ENCODE data around the gene SHISA3. TPM values are rescaled to one million over a fixed set of nuclear protein-coding genes. Genes with fewer than 3 reads are reported as not detected.

The SHISA3 gene
- total RNA-seq, 6 experiments from 2014 or later, result not detected

DNA sequence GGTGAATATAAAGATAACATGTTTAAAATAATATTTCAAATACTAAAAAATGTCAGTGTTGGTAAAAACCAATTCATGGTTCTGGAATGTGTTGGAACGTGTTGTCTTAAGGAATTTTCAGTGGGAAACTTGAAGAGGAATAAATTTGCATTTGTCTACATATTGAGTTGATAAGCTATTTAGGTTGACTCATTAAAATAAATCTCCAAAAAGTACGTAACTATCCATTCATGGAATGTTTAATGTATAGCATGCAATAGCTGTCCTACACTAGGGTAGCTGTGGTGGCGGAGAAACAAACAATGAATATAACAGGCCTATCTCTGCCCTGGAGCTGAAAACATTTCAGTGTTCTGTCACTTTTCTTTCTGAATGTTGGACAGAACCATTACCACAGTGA, 20.3 kb downstream of the SHISA3 start:
- no peak overlapping the region for H3K27ac Mint-ChIP-seq
- H3K4me3 Mint-ChIP-seq, result no peak overlapping the region
- no peaks in the 10 kb centered on the region; the same call in 1 of the 2 replicates for H3K9me3 Mint-ChIP-seq
- no peak for DNase-seq
- no peaks in the 10 kb centered on the region; the same call in 1 of the 2 replicates for H3K27me3 Mint-ChIP-seq (ENCODE audit: insufficient read depth)
- TF ChIP-seq CTCF (IDR thresholded peaks at IDR 0.05), result no peak
- H3K4me1 Mint-ChIP-seq (ENCODE audit: low read depth), result peaks cover 4% of the 10 kb centered on the region; the same call in 1 of the 2 replicates
- H3K36me3 Mint-ChIP-seq (ENCODE audit: low read depth), result no peaks in the 10 kb centered on the region

DNA sequence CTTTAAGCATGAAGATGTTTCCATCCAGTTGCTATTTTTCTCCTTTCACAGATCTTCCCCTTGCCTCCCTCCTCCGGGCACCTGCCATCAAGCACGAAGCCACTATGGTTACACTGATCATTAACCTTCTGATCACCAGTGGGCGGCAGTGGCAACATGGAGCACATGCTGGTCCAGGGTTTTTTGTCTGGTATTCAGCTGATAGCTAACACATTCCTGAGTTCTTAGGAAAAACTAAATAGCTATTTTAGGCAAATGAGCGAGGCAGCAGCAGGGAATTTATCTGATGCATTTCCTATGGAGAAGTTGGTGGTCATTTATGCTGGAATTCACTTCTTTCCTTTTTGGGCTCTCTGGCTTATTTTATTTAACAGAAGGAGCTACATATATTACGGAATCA, 22.9 kb downstream of the SHISA3 start:
- DNase-seq, result no peak
- H3K27me3 Mint-ChIP-seq (ENCODE audit: insufficient read depth), result no peaks in the 10 kb centered on the region; the same call in 1 of the 2 replicates

GRCh38 chr4:42425146-42426065, 28.1 kb downstream of the SHISA3 start:
- DNase-seq, result no peak
- no peak overlapping the region for H3K27ac Mint-ChIP-seq
- TF ChIP-seq CTCF (IDR thresholded peaks at IDR 0.05), result no peak
- no peaks in the 10 kb centered on the region for H3K36me3 Mint-ChIP-seq (ENCODE audit: low read depth)
- H3K4me3 Mint-ChIP-seq, result no peak overlapping the region
- peaks cover 12% of the 10 kb centered on the region for H3K9me3 Mint-ChIP-seq
- H3K4me1 Mint-ChIP-seq (ENCODE audit: low read depth), result no peaks in the 10 kb centered on the region
- no peaks in the 10 kb centered on the region for H3K27me3 Mint-ChIP-seq (ENCODE audit: insufficient read depth)

More for the DNA sequence above, 22.9 kb downstream of the SHISA3 start:
- Mint-ChIP-seq H3K27ac (no peak overlapping the region), H3K4me3 (no peak overlapping the region), H3K4me1 (ENCODE audit: low read depth) (no peaks in the 10 kb centered on the region), H3K36me3 (ENCODE audit: low read depth) (no peaks in the 10 kb centered on the region), H3K9me3 (no peaks in the 10 kb centered on the region; the same call in 1 of the 2 replicates)
- no peak for TF ChIP-seq CTCF (IDR thresholded peaks at IDR 0.05)

DNA sequence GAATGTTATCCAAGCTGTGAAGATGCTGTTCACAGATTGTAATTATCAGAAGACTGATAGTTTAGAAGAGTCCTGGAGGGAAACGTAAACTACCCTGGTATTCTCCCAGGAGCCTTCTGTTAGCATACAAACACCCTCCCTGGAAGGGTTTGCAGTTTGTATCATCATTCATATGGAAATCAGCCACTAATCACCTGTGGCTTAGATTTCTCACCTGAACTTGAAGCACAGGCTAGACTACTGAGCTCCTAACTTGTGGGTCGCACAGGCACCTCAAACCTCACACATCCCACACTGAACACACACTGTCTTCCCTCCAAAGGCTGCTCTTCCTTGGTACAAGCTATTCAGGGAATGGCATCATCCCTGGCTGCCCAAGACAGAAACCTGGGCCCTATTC, 30.7 kb downstream of the SHISA3 start:
- no peak for TF ChIP-seq CTCF (IDR thresholded peaks at IDR 0.05)
- DNase-seq, result no peak
- H3K27ac Mint-ChIP-seq, result no peak overlapping the region
- no peak overlapping the region for H3K4me3 Mint-ChIP-seq
- no peaks in the 10 kb centered on the region for H3K4me1 Mint-ChIP-seq (ENCODE audit: low read depth)
- H3K27me3 Mint-ChIP-seq (ENCODE audit: insufficient read depth), result no peaks in the 10 kb centered on the region
- H3K36me3 Mint-ChIP-seq (ENCODE audit: low read depth), result no peaks in the 10 kb centered on the region
- H3K9me3 Mint-ChIP-seq, result peaks cover 20% of the 10 kb centered on the region

- H3K27me3 Mint-ChIP-seq (ENCODE audit: insufficient read depth), result peaks cover 5% of the 10 kb centered on the region
- TF ChIP-seq CTCF (IDR thresholded peaks at IDR 0.05), result no peak
- no peaks in the 10 kb centered on the region for H3K36me3 Mint-ChIP-seq (ENCODE audit: low read depth)
- H3K4me1 Mint-ChIP-seq (ENCODE audit: low read depth), result no peaks in the 10 kb centered on the region
- DNase-seq, result no peak
- no peak overlapping the region for H3K4me3 Mint-ChIP-seq
- H3K27ac Mint-ChIP-seq, result no peak overlapping the region
- peaks cover 13% of the 10 kb centered on the region; the same call in 1 of the 2 replicates for H3K9me3 Mint-ChIP-seq
Observed at GRCh38 chr4:42436928-42437565, 39.8 kb downstream of the SHISA3 start.
